ENCODE measurements around the gene THTPA. TPM values are rescaled to one million over a fixed set of nuclear protein-coding genes. Genes with fewer than 3 reads are reported as not detected.
"Not testable (repeated sequence)": the region's sequence is repeated elsewhere in the genome, so short reads cannot be mapped to it uniquely, and the experiment has no call there.

The THTPA gene
- total and polyA plus RNA-seq, 7 donors, result 8.9 to 35.4 (median 22.0) TPM

DNA sequence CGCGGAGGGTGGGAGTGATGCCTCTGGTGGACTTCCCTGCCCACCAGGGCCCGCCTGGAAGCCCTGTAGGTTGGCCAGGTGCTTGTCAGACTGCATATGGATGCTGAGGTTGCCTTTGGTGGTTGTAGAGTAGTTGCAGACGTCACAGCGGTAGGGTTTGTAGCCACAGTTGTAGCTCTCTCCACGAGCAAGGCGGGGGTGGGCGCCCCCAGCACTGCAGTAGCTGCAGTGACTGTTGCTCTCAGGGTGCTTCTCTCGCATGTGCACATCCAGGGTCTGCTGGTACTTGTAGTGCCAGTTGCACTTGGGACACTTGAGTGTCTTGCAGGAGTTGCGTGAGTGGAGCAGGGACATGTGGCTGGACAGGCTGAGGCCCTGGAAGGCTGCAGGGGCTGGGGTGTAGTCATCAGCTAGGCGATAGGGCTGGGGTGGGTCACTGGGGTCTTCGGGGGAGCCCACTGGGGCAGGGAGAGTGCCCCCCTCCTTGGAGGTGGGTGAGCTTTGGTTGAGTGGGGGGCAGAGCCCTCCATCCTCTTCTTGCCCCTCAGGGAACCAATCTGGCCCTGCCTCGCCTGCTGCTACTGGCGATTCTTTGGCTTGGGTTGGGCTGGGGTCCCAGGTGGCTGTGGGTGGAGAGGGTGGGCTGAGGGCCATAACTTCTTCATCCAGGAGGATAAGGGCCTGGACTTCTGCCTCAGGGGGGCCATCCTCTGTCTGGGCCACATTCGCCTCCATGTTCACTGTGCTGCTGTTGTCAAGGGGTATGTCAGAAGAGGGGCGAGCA lies 22.2 kb upstream of the THTPA start:
- TF ChIP-seq EP300 (IDR thresholded peaks at IDR 0.05) (no peak), POLR2AphosphoS5 (IDR thresholded peaks at IDR 0.05) (no peak), POLR2A (IDR thresholded peaks at IDR 0.05) (no peak), CTCF (IDR thresholded peaks at IDR 0.05) (no peak)
- Histone ChIP-seq H3K4me1 (peaks cover 0 to 3% (median 1%) of the 10 kb centered on the region in 4 donors), H3K27ac (no peak overlapping the region), H3K36me3 (peaks cover 0 to 13% (median 0%) of the 10 kb centered on the region in 4 donors), H3K9me3 (no peaks in the 10 kb centered on the region), H3K4me3 (no peak overlapping the region), H3K27me3 (no peaks in the 10 kb centered on the region)
- DNase-seq, result no peak
- 94 to 96% methylated on average over 16 of the region's 16 CpGs for WGBS, 2 donors
- intact Hi-C loops (cut with DNase I), result no loop called here

DNA sequence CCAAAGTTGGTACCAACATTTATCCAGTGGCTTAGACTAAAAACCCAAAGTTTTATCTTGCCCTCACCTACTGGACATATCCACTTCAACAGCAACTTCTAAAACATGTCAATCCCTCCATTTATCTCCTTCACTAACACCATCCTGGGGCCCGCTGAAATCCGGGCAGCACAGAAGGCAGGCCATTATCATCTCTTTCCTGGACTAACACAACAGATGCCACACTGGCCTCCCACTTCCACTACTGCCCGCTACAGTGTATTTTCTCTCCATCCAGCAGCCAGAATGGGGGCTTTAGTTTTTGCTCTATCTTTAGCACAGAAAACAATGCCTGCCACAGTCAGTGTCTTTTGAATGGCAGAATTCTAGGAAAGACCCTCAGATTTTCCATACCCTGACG lies 20.1 kb upstream of the THTPA start:
- intact Hi-C loops (cut with DNase I), result no loop called here
- Histone ChIP-seq H3K27me3 (no peaks in the 10 kb centered on the region), H3K9me3 (no peaks in the 10 kb centered on the region), H3K27ac (no peak overlapping the region), H3K36me3 (peaks cover 0 to 13% (median 0%) of the 10 kb centered on the region in 4 donors), H3K4me1 (peaks cover 0 to 10% (median 5%) of the 10 kb centered on the region in 4 donors), H3K4me3 (no peak overlapping the region)
- TF ChIP-seq CTCF (IDR thresholded peaks at IDR 0.05) (no peak), POLR2A (IDR thresholded peaks at IDR 0.05) (no peak), EP300 (IDR thresholded peaks at IDR 0.05) (no peak), POLR2AphosphoS5 (IDR thresholded peaks at IDR 0.05) (no peak)
- DNase-seq, result no peak
- WGBS, 2 donors, result 88 to 90% methylated on average over 4 of the region's 4 CpGs

DNA sequence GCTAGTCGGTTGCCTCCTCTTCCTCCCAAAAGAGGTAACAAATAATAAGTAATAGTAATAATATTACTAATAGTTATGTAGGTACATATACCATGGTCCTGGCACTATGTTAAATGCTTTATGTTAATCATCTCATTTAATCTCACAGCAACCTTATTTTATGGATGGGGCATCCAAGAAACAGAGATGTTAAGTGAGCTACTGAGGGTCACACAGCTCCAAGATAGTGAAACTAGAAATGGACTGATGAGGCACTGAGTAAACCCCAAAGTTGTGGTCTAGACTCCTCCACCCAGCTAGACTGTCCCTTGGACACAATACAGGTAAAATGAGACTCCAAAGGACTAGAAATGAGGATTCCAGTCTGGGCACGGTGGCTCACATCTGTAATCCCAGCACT lies 19.6 kb upstream of the THTPA start:
- Histone ChIP-seq H3K36me3 (peaks cover 0 to 13% (median 0%) of the 10 kb centered on the region in 4 donors), H3K4me1 (peaks cover 0 to 10% (median 5%) of the 10 kb centered on the region in 4 donors), H3K9me3 (no peaks in the 10 kb centered on the region), H3K4me3 (no peak overlapping the region), H3K27me3 (no peaks in the 10 kb centered on the region), H3K27ac (no peak overlapping the region)
- WGBS, 2 donors, result 95 to 96% methylated on average over 2 of the region's 2 CpGs
- no peak for TF ChIP-seq CTCF (IDR thresholded peaks at IDR 0.05)
- no peak for TF ChIP-seq POLR2A (IDR thresholded peaks at IDR 0.05)
- no peak for TF ChIP-seq EP300 (IDR thresholded peaks at IDR 0.05)
- TF ChIP-seq POLR2AphosphoS5 (IDR thresholded peaks at IDR 0.05), result no peak
- intact Hi-C loops (cut with DNase I), result no loop called here
- DNase-seq, result no peak

DNA sequence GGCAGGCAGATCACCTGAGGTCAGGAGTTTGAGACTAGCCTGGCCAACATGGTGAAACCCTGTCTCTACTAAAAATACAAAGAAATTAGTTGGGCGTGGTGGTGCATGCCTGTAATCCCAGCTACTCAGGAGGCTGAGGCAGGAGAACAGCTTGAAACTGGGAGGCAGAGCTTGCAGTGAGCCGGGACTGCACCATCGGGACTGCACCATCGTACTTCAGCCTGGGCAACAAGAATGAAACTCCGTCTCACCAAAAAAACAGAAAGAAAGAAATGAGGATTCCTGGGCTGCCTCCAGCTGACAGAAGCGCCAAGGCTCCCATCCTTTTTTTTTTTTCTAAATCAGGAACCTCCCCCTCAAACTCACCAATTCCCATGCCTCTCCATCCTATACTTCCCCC lies 19.2 kb upstream of the THTPA start:
- H3K27me3 ChIP-seq; H3K27ac ChIP-seq; H3K4me3 ChIP-seq; intact Hi-C loops (cut with DNase I); DNase-seq; H3K9me3 ChIP-seq: not testable (repeated sequence)
- WGBS, 2 donors, result 89 to 93% methylated on average over 6 of the region's 6 CpGs
- peaks cover 0 to 13% (median 0%) of the 10 kb centered on the region in 4 donors for H3K36me3 ChIP-seq
- H3K4me1 ChIP-seq, result peaks cover 0 to 10% (median 5%) of the 10 kb centered on the region in 4 donors

DNA sequence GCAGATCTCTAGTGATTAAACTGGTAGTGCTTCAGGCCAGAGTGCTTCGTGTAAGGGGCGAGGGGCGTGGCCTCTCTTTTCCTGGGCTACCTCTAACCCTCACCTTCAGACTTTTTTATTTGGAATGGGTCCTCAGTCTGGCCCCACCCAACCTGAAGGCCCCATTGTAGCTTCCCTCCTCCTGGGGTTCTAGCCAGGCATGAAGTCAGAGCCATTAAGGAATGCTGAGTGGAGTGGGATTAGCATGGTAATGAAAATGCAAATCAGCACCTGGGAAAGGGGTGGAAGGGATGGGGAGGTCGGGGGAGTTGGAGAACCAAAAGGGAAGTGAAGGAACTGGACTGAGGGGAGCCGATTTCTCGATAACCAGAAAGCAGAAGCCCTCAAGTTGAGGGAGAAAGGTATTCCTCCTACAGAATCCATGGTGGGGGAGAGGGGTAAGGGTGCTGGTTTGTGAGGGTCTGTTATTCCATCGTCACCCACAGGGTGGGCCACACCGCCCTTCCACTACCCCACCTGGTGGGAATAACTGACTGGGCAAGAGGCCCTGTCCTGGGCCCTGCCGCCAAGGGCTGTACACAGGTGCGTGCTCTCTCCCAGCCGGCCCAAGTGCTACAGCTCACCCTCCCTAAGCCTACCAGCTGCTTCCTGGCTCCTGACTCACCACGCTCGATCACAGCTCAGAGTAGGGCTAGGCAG lies 18.6 kb upstream of the THTPA start:
- Histone ChIP-seq H3K4me3 (no peak overlapping the region), H3K36me3 (peaks cover 0 to 13% (median 0%) of the 10 kb centered on the region in 4 donors), H3K4me1 (peaks cover 0 to 10% (median 5%) of the 10 kb centered on the region in 4 donors), H3K9me3 (no peaks in the 10 kb centered on the region), H3K27ac (no peak overlapping the region), H3K27me3 (no peaks in the 10 kb centered on the region)
- TF ChIP-seq CTCF (IDR thresholded peaks at IDR 0.05) (no peak), POLR2A (IDR thresholded peaks at IDR 0.05) (no peak), POLR2AphosphoS5 (IDR thresholded peaks at IDR 0.05) (no peak), EP300 (IDR thresholded peaks at IDR 0.05) (no peak)
- WGBS, 2 donors, result 54 to 78% methylated on average over 13 of the region's 13 CpGs
- DNase-seq, result no peak
- intact Hi-C loops (cut with DNase I), result no loop called here
